IMR-90 (cell line): ENCODE measurements around the gene CFAP251.

ENCODE experiments used
- BHLHE40 ChIP-seq: fragments of 150-350 bp; IDR thresholded peaks from 2 replicates; pipeline ENCODE4 v1.6.1; 2016; ENCODE audit warnings: mild to moderate bottlenecking, low read depth, low read length
- CEBPB ChIP-seq: IDR thresholded peaks from 2 replicates; pipeline ENCODE4 v1.6.1; 2012; ENCODE audit warnings: low read depth, low read length, improper control_type of control experiment
- FOS ChIP-seq: fragments of 150-350 bp; IDR thresholded peaks from 2 replicates; pipeline ENCODE4 v1.6.1; 2016; ENCODE audit warnings: low read depth, low read length
- MAFK ChIP-seq: IDR thresholded peaks from 2 replicates; pipeline ENCODE4 v1.6.1; 2012; ENCODE audit warnings: low read depth, low read length, improper control_type of control experiment
- MAZ ChIP-seq: IDR thresholded peaks from 2 replicates; pipeline ENCODE4 v1.6.1; 2012; ENCODE audit warnings: low read depth, mild to moderate bottlenecking, low read length, improper control_type of control experiment, moderate library complexity, borderline replicate concordance
- MXI1 ChIP-seq: IDR thresholded peaks from 2 replicates; pipeline ENCODE4 v1.6.1; 2012; ENCODE audit warnings: low read depth, mild to moderate bottlenecking, low read length, moderate library complexity, borderline replicate concordance
- POLR2A ChIP-seq: IDR thresholded peaks from 2 replicates; pipeline ENCODE4 v1.6.1; 2012; ENCODE audit warnings: mild to moderate bottlenecking, low read depth, low read length
- RCOR1 ChIP-seq: IDR thresholded peaks from 2 replicates; pipeline ENCODE4 v1.6.1; 2012; ENCODE audit warnings: mild to moderate bottlenecking, low read length, improper control_type of control experiment; ENCODE audit not compliant: insufficient replicate concordance
- RFX5 ChIP-seq: IDR thresholded peaks from 2 replicates; pipeline ENCODE4 v1.8.0; 2012; ENCODE audit warnings: low read depth, mild to moderate bottlenecking, low read length, moderate library complexity
- SMC3 ChIP-seq: fragments of 150-350 bp; IDR thresholded peaks from 2 replicates; pipeline ENCODE4 v1.6.1; 2016; ENCODE audit warnings: low read depth, mild to moderate bottlenecking, antibody characterized with exemption, low read length, moderate library complexity
- TF ChIP-seq, protein P1 (sequence below): conservative IDR thresholded peaks from 2 replicates; pipeline ENCODE4 v1.5.1; 2012; ENCODE audit warnings: mild to moderate bottlenecking, low read depth, low read length, improper control_type of control experiment
- TF ChIP-seq, protein P2 (sequence below): fragments of 150-350 bp; IDR thresholded peaks from 2 replicates; pipeline ENCODE4 v1.6.1; 2017; ENCODE audit warnings: mild to moderate bottlenecking, antibody characterized with exemption, low read length, low read depth

- TF ChIP-seq, protein P1, sequence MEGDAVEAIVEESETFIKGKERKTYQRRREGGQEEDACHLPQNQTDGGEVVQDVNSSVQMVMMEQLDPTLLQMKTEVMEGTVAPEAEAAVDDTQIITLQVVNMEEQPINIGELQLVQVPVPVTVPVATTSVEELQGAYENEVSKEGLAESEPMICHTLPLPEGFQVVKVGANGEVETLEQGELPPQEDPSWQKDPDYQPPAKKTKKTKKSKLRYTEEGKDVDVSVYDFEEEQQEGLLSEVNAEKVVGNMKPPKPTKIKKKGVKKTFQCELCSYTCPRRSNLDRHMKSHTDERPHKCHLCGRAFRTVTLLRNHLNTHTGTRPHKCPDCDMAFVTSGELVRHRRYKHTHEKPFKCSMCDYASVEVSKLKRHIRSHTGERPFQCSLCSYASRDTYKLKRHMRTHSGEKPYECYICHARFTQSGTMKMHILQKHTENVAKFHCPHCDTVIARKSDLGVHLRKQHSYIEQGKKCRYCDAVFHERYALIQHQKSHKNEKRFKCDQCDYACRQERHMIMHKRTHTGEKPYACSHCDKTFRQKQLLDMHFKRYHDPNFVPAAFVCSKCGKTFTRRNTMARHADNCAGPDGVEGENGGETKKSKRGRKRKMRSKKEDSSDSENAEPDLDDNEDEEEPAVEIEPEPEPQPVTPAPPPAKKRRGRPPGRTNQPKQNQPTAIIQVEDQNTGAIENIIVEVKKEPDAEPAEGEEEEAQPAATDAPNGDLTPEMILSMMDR, result no peak
- no peak for TF ChIP-seq POLR2A
- peak; percentile 75 for TF ChIP-seq FOS
- TF ChIP-seq MAFK, result peak; percentile 50
- no peak for TF ChIP-seq BHLHE40
- TF ChIP-seq MAZ, result peak; percentile 62; the same call in 1 of the 2 replicates
- 0 out of 2 replicates have a peak, but pooled peaks have one; percentile 25 for TF ChIP-seq MXI1
- no peak for TF ChIP-seq RFX5
- no peak; the same call in 1 of the 2 replicates for TF ChIP-seq SMC3
- peak; percentile 35; the same call in 1 of the 2 replicates for TF ChIP-seq CEBPB
- TF ChIP-seq, protein P2, sequence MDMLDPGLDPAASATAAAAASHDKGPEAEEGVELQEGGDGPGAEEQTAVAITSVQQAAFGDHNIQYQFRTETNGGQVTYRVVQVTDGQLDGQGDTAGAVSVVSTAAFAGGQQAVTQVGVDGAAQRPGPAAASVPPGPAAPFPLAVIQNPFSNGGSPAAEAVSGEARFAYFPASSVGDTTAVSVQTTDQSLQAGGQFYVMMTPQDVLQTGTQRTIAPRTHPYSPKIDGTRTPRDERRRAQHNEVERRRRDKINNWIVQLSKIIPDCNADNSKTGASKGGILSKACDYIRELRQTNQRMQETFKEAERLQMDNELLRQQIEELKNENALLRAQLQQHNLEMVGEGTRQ, result peak; percentile 68; the same call in 1 of the 2 replicates
- no peak for TF ChIP-seq RCOR1
Measured at GRCh38 chr12:121872546-121873215, 45.7 kb upstream of the CFAP251 start.
